ENCODE results near the gene PFKFB3. TPM values are rescaled to one million over a fixed set of nuclear protein-coding genes. Genes with fewer than 3 reads are reported as not detected.
A peak's percentile ranks its signal among the peaks of the same experiment; 100 is the strongest.

The PFKFB3 gene
- total RNA-seq, 1 experiment from 2014 or later: 36.8 TPM

- H3K4ac ChIP-seq (ENCODE audit: low read depth, low read length): no peak overlapping the region
- no peak overlapping the region for H3K9ac ChIP-seq (ENCODE audit: extremely low read depth, insufficient read length, low read length)
- TF ChIP-seq CTCF (conservative IDR thresholded peaks at IDR 0.05): no peak
- no peak overlapping the region for H2BK20ac ChIP-seq (ENCODE audit: low read depth, low read length, poor library complexity, severe bottlenecking)
- H3K27me3 ChIP-seq (ENCODE audit: insufficient read depth, low read length): no peaks in the 10 kb centered on the region
- H4K8ac ChIP-seq (replicated peaks; ENCODE audit: insufficient read length, low read depth, low read length): no peak overlapping the region
- peak overlapping the region in 1 of 3 experiments; percentile 73; a peak in 2 of 7 replicates for H3K27ac Mint-ChIP-seq
- H2BK120ac ChIP-seq (ENCODE audit: low read depth, low read length, poor library complexity, severe bottlenecking): no peak overlapping the region
- H3K4me1 Mint-ChIP-seq: no peaks in the 10 kb centered on the region
- no peak overlapping the region for H2BK15ac ChIP-seq (ENCODE audit: low read depth, low read length)
- H3K79me1 ChIP-seq (ENCODE audit: insufficient read depth, low read depth, low read length, poor library complexity, severe bottlenecking): no peaks in the 10 kb centered on the region
- H2AFZ ChIP-seq (ENCODE audit: low read length): no peak overlapping the region
- H3K4me1 ChIP-seq (ENCODE audit: insufficient read depth, low read length): no peaks in the 10 kb centered on the region
- no peaks in the 10 kb centered on the region for H3K9me3 ChIP-seq (ENCODE audit: control insufficient read depth, low read depth, low read length)
- no peak overlapping the region for H2BK5ac ChIP-seq (ENCODE audit: insufficient read length, low read length)
- H4K20me1 ChIP-seq (ENCODE audit: control insufficient read depth, insufficient read depth, insufficient read length): no peaks in the 10 kb centered on the region
- H3K14ac ChIP-seq (ENCODE audit: insufficient read depth, low read length): no peak overlapping the region
- H3K27me3 Mint-ChIP-seq (ENCODE audit: low read depth): no peaks in the 10 kb centered on the region
- WGBS (ENCODE audit: extremely low coverage, insufficient read length, low lambda C conversion rate): no CpG with 5 or more reads among the region's 10 CpGs
- H3K4me2 ChIP-seq (ENCODE audit: insufficient read depth, insufficient read length, low read length): no peak overlapping the region
- no peaks in the 10 kb centered on the region for H3K23me2 ChIP-seq (ENCODE audit: insufficient read length, low read depth, low read length, poor library complexity, severe bottlenecking)
- no peak overlapping the region for H3K18ac ChIP-seq (ENCODE audit: insufficient read length, low read depth, low read length)
- H3T11ph ChIP-seq (ENCODE audit: low read length): no peak overlapping the region
- no peak overlapping the region for H3K56ac ChIP-seq (ENCODE audit: insufficient read length, low read depth, low read length)
- H3K23ac ChIP-seq (ENCODE audit: insufficient read length, low read depth, low read length): no peak overlapping the region
- no peak for DNase-seq
- no peaks in the 10 kb centered on the region for H3K9me3 Mint-ChIP-seq
- H3K27ac ChIP-seq (ENCODE audit: insufficient read length, low read depth, low read length): no peak overlapping the region
- no peak overlapping the region for H2AK5ac ChIP-seq (ENCODE audit: insufficient read length, low read length)
- H4K91ac ChIP-seq (ENCODE audit: insufficient read length, low read depth, low read length): no peak overlapping the region
- H3K79me2 ChIP-seq (ENCODE audit: insufficient read depth, low read length): no peaks in the 10 kb centered on the region
- no peak overlapping the region for H4K5ac ChIP-seq (ENCODE audit: insufficient read length, low read depth, low read length)
- H3K4me3 Mint-ChIP-seq: no peak overlapping the region
- H2BK12ac ChIP-seq (ENCODE audit: insufficient read length, low read depth, low read length): no peak overlapping the region
- H3K36me3 Mint-ChIP-seq (ENCODE audit: insufficient read depth in 1 of 3, low read depth in 3 of 3): peaks cover 51 to 97% (median 92%) of the 10 kb centered on the region in 3 experiments
These were observed 16.7 kb downstream of the PFKFB3 start for GRCh38 chr10:6219494-6219836.

All from H9 (cell line).